SKM-1 treated with dmso at 0.1 percent for 144 hours (cell line): ENCODE measurements around the gene EPHA6.
"Not testable (repeated sequence)": the region's sequence is repeated elsewhere in the genome, so short reads cannot be mapped to it uniquely, and the experiment has no call there.

Experiments used
- DNase-seq: peaks from one replicate; lab custom pipeline; 2025; ENCODE audit not compliant: unreplicated experiment; lab: John Stamatoyannopoulos, UW

The EPHA6 gene

DNA sequence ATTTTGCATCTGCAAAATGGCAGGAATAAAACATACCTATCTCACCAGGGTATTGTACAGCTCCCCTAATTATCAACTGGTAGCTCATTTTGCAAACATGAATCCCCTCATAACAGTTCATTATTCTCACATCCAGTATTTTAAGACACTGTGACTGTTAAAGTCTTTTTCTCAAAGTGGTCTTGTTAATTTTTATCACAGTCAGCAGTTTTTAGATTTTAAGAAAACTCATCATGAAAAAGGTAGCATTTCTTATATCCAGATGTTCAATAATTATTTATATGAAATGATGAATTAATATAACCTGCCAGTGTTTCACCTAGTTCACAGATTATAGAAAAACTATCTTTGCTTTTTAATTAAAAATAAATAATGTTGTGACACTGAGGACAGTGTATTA, 595.2 kb downstream of the EPHA6 start:
- no peak for DNase-seq

DNA sequence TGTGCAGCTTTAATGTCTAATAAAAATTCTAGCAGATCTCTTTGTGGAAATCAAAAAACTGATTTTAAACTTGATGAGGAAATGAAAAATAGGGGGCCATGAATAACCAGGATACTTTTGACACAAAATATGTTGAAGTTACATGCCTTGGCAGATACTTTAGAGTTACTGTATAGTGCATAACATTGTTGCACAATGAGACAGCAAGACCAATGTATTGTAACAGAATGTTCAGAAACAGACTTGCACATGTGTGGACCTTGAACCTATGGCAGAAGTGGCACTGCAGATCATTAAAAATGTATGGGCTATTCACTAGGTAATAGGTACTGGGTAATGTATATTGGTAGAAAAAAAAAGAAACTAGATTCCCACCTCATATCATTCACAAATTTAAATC, 607.2 kb downstream of the EPHA6 start:
- no peak for DNase-seq

DNA sequence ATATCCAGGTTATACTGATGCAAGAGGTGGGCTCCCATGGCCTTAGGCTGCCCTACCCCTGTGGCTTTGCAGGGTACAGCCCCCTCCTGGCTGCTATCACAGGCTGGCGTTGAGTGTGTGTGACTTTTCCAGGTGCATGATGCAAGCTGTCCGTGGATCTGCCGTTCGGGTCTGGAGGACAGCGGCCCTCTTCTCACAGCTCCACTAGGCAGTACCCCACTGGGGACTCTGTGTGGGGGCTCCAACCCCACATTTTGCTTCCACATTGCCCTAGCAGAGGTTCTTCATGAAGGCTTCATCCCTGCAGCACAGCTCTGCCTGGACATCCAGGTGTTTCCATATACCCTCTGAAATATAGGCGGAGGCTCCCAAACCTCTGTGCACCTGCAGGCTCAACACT, 610.6 kb downstream of the EPHA6 start:
- DNase-seq: no peak

DNA sequence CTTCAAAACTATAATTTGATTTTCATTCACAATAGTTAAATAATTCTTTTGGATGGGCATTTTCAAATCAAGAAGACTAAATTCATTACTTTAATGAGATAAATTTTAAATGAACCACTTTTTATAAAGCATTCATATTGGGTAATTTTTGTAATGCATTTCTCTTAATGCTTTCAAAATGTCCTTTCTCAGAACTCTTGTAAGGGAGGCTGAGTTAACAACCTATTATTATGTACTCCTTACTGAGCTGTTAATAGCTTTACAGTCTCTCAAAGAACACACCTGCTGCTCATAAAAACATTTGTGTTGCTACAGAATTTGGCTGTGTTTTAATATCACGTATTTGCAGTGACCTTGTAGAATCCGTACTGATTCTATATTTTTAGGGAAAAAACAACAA, 616.2 kb downstream of the EPHA6 start:
- no peak for DNase-seq

DNA sequence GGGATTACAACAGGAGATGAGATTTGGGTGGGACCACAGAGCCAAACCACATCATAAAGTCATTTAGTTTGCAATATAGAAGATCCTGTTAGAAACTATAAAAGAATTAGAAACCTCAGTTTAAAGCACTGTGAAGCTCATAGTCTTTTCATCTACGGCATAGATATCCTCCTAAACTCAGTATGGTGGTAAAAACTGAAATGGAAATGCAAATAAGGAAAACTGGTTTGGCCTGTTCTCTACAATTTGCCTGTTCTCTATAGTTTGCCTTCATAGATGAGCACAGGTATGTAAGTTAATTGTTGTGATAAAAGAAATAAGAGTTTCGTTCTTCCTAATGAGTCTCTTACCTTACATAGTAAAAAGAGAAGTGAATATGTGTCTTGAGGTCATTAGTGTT, 618.5 kb downstream of the EPHA6 start:
- no peak for DNase-seq

DNA sequence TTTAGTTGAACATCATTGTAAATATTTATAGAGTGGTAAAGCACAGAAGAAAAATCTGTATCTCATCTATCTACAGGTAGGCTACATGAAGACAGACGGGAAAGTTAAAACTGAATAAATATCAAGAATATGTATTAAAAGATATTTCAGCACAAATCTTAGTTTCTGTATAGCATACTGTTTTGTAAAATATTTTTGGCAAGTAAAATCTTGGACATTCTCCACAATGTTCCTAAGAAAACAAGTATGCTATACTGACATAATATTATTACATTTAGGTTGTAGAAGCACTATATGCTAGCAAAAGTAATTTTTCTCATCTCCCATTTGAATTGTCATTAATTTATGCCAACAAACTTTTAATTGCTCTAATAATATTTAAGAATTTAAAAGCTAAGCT, 623.7 kb downstream of the EPHA6 start:
- DNase-seq: no peak

DNA sequence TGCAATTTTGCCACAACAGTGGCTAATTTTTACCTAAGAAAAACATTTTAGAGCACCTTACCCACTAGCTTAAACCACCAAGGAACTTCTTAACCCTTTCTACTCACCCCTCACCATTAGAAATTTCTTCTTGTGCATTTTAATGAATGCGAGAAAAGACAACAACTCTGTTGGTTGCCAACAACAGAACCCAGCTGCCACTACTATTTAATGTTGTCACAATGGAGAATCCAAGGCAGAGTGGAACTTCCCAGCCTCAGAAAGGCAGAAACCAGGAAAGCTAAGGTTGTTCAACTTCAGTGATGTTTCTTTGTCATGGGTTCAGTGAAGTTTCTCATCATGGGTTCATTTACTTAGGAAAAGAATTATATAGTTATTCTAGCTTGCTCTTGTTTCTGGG, 625.0 kb downstream of the EPHA6 start:
- DNase-seq: no peak

DNA sequence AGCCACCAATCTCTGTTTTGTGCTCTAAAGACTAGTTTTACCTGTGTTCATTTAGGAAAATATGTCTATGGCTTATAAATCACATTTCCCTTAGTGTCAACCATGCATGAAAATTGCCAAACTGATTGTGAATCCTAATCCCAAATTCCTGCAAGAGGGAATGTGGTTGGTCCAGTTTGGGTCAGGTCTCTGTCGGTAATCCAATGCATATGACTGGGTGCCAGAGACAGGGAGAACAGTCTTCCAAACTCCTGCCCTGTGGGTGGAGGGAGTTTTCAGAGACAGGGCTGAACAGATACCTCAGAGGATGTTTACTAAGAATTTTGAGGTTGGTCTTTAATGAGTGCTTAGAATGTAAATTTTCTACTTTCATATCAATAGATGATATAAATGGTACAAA, 649.6 kb downstream of the EPHA6 start:
- no peak for DNase-seq

DNA sequence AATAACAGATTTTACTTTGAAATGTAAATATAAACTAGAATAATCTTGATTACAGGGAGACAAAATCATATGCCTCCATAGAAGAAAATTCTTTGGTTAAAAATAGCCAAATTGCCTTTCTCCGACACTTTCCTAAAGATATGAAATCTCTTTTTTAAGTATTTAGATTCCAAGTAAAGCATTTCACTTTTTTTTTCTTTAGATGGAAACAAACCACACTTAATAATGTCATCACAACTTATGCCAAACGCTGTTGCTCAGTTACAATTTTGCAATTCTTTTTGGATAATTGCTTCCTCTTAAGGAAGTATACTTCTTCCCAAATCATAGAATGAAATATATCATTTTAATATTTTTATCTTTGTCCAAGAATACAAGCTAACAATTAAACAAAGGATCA, 656.1 kb downstream of the EPHA6 start:
- no peak for DNase-seq

DNA sequence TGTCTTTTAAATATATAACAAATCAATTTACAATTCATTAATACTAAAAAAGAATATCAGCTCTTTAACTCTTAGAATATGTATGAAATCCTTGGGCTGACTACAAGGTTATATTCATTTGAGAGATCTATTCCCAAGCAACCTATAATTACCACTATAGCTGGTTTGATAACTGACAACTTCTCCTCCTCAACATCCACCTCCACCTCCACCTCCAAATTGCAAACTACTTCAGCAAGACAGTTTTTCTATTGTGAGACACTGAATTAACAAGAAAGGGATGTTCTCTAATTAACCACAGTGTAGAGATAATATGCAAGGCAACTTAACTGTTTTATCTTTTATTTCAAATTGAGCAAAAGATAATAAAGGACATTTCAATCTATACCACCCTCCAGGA, 665.3 kb downstream of the EPHA6 start:
- DNase-seq: no peak

DNA sequence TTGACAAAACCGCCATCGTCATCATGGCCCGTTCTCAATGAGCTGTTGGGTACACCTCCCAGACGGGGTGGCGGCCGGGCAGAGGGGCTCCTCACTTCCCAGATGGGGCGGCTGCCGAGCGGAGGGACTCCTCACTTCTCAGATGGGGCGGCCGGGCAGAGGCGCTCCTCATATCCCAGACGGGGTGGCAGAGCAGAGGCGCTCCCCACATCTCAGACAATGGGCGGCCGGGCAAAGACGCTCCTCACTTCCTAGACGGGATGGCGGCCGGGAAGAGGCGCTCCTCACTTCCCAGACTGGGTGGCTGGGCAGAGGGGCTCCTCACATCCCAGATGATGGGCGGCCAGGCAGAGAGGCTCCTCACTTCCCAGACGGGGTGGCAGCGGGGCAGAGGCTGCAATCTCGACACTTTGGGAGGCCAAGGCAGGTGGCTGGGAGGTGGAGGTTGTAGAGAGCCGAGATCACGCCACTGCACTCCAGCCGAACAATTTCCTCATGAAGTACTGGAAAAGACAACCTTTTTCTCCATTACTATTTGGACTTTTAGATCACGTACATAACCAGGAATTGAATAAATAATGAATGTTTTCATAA, 666.4 kb downstream of the EPHA6 start:
- DNase-seq: not testable (repeated sequence)

DNA sequence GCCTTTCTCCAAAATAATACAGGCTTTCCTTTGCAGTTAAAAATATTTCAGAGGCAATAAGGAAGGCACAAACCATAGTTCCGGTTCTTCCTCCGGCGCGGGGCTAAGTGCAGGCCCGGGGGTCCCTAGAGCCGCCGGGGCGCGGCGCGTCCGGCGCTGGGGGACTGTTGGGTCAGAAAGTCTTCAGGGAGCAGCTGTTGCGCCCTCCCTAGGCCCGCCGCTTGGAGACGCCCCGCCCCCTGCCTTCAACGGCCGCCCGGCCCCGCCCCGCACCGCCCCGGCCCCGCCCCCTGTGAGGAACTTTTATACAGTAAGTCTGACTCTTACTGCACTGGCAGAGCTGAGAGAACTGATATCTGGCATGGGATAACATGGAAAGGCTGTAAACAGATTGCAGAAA, 667.0 kb downstream of the EPHA6 start:
- DNase-seq: no peak

DNA sequence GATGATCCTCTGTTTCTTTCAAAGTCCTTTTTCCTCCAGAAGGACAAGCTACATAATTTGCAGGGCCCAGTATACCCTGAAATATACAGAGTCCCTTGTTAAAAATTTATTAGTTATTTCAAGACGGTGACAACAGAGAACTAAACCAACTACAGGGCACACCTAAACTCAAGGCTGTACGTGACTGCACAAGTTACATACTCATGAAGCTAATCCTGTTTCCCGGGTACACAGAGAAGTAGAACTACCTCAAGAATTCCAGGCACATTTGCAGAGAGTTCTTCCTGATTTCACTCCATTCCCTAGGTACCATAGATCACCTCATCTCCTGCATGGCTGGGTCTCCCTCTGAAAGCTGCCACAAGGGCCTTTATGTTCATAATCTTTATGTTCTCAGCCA, 670.8 kb downstream of the EPHA6 start:
- no peak for DNase-seq

DNA sequence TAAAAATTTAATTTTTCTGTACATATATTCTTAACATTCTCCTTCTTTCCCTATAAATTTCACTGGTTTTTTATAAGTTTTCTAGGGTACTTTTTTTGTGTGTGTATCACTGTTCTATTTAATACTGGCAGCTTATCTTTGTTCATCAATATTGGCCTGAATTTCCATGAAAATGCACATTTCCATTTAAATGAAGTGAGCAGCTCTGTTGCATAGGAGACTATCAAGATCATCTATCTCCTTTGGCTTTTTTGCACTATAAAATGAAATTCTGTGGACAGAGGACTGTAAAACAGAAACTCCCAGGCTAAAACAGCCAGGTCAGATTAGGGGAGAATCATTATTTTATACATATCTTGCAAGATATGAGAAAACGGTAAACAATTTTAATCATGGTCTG, 673.2 kb downstream of the EPHA6 start:
- DNase-seq: no peak

DNA sequence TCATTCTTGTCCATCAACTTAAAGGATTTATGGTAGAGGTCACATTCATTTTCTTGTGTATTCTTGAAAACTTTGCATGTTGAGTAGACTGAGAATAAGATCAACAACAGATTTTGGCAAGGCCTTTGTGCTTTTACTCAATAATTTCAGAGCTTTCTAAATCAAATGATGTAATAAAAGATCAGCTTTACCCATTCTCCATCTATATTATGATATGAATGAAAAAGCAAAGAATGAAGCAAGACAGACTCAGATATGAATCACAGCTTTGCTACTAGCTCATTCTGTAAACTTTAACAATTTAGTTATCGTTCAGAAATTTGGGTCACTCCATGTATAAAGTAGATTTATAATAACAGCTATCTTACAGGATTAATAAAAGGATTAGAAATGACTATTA, 674.3 kb downstream of the EPHA6 start:
- DNase-seq: no peak

DNA sequence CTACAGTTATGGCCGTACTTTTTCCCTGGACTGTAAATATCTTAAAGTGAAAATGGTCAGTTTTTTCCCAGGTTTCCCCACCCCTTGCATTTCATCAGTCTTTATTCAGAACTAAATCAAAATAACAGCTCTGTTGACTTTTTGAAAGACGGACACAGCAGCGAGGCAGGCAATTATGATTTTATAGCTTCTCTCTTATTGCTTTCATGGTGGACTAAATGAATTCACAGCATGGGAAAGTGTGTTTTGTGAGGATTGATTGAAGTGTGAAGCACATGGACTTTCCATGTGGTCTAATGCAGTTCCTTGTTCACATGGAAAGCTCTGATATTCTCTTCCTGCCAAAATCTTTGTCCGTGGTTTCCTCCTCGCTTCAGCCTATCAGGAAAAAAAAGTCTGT, 681.5 kb downstream of the EPHA6 start:
- no peak for DNase-seq

DNA sequence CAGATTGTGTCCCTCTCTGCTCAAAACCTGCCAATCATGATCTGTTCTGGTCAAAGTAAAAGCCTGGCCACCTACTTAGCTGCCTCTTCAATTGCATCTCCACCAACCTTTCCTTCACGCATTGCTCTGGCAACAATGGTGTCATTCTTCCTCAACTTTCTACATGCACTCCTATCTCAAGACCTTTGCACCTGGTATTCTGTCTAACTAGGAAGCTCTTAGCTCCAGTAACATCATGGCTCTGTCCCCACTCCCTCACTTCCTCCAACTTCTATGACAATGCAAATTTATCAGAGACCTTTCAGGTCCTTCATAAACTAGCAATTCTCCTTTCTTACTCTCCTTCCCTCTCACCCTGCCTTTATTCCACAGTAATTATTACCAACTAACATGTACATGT, 682.7 kb downstream of the EPHA6 start:
- DNase-seq: no peak

DNA sequence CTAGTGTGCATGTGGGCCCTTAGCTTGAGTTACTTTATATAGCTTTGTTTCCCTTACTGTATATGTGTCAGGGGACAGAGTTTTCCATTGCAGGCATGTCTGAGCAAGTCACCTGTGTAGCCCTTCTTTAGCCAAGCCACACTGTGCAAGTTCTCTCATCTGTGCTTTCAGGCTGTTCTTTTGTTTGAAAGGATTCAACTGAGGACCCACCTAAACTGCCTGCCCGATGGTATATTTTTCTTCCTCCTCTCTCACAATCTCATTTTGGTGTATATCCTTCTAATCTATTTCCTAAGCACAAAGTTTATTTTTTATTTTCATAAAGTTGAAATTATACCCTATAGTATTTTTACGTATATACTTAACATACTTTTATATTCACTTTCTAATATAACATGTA, 690.1 kb downstream of the EPHA6 start:
- DNase-seq: no peak

DNA sequence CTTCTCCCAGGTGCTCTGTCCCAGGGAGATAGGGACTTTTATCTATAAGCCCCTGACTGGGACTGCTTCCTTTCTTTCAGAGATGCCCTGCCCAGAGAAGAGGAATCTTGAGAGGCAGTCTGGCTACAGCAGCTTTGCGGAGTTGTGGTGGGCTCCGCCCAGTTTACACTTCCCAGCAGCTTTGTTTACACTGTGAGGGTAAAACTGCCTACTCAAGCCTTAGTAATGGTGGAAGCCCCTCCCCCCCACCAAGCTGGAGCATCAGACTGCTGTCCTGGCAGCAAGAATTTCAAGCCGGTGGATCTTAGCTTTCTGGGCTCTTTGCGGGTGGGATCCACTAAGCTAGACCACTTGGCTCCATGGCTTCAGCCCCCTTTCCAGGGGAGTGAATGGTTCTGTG, 696.4 kb downstream of the EPHA6 start:
- DNase-seq: no peak

DNA sequence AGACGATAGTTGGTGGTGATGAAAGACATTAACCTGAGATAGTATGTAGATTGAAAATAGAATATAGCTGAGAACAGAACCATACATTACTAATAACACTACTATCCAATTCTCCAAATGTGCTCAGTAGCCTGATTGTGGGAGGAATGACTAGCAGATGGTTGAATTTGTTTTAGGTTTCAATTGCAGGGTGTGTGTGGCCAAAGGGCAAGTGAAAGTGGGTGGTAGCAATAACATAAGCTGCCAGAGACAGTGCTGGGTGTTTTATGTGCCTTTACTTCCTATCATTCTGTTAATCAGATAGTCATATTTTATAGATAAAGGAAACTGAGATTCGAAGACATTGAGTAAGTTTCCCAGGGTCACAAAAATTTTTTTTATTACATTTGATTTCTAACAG, 700.7 kb downstream of the EPHA6 start:
- no peak for DNase-seq

DNA sequence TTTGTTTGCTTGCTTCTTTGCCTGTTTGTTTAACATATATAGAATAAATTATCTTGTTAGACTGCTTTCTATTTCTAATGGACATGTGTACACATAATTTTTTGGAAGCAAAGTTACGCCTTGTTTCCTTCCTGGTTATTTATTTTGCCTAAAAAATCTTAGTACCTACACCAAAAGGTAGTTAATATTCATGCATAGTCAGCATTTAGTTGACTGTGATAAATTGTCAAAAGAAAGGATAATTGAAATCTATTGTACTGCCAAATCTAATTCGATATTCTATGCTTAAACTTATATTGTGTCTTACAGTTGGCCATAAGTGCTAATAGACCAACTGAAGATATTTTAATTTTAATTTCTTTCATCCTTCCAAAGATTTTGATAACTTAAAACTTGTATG, 716.3 kb downstream of the EPHA6 start:
- DNase-seq: no peak

DNA sequence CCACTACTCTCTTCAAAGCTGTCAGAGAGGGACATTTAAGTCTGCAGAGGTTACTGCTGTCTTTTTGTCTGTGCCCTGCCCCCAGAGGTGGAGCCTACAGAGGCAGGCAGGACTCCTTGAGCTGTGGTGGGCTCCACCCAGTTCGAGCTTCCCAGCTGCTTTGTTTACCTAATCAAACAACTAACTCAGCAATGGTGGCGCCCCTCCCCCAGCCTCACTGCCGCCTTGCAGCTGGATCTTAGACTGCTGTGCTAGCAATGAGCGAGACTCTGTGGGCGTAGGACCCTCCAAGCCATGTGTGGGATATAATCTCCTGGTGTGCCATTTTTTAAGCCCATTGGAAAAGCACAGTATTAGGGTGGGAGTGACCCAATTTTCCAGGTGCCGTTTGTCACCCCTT, 733.2 kb downstream of the EPHA6 start:
- DNase-seq: not testable (repeated sequence)

DNA sequence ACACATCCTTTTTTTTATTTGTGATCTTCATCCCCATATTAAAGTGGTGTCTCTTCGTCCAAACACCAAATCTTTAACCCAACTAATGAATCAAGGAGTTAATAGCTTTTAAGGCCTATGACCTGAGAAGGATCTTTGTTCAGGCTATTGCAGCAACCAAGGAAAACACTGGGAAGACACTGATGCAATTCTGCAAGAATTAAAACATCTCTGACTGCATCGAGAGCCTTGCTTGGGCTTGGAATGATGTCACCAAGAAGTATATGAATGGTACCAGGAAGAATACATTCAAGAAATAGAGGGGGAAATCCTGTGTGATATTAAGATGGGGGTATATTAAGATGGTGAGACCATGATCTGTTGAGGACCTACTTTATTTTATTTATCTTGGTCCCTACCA, 736.0 kb downstream of the EPHA6 start:
- DNase-seq: no peak

DNA sequence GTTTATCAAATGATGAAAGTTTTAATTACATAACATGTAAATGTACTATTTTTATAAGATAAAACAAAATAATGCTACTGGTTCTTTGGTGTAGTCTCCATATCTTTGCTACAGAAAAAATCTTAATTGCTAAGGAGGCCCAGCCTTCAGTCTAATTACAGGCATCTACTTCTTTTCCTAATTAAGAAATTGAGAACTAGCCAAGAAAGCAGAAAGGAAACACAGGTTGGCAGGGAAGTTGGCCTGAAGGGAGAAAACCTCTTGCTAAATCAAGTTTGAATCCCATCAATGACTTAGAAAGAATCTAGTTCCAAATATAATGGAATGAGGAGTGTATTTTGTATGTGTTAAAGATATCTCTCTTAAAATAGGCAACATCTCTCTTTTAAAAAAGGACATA, 737.8 kb downstream of the EPHA6 start:
- DNase-seq: no peak
